ENCODE results near the gene CAMKV. TPM values are rescaled to one million over a fixed set of nuclear protein-coding genes. Genes with fewer than 3 reads are reported as not detected.

The CAMKV gene
- total and polyA plus RNA-seq, 10 of the 15 experiments (the other 5 are each of a cell fraction or from before 2014, with no cell fraction given): 0.06 to 0.20 TPM; not detected in 8

DNA sequence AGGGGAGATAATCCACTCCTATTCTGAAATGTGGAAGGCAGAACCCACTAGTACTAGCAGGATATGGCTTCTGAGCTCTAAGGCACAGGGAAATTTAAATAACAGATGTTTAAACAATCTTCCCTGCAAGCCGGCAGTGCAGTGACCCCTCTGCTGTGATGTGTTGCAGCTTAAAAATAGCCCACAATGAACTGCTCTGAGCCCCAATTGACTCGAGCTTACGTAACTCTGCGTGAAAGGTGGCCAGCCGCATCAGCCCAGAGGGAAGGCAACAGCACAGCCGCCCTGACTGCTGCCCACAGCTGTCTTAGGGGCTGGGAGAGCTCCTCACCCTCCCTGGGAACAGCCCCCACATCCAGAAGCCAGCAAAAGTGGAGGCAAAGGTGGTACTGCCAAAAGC lies 12.5 kb upstream of the CAMKV start (continued):
- no peak for TF ChIP-seq BCLAF1 (IDR thresholded peaks at IDR 0.05)
- no peak for TF ChIP-seq NR2C2 (IDR thresholded peaks at IDR 0.05; ENCODE audit: borderline replicate concordance, control insufficient read depth, insufficient read length, low read depth)

DNA sequence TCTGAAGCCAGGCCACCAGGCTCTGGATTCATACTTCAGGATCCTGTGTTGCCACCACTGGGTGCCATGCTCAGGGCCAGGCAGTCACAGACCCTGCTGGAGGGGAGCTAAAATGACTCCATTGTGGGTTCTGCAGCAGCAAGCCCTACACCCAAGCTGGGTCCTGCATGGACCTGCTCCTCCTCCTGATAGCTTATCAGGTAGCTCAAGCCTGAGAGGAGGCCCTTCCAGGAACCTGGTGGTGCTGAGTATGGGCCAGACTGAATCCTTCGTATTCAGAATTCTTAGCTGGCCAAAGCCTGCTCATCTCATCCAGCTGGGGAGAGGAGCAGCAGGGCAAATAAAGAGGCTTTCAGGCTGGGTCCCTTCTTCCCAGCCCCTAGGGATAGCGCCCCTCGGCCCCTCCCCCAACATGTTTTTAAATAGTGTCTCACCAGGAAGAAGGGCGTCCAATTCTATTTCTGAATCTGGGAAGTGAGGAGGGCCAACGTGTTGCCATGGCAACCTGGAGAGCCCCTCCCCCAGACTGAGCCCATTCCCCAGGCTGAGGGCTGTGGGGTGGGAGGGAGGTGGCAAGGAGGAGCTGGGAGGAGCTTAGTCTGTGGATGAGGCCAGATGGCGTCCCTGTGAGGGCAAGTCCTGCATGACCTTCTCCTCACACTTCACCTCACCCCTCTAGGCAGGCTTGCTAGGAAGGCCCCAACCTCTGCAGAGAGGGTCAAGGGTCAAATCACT lies 11.0 kb upstream of the CAMKV start:
- Histone ChIP-seq H3K27me3 (replicated peaks in 1 of 2; ENCODE audit: control insufficient read depth in 2 of 2, insufficient read depth in 2 of 2, low read length in 1 of 2) (peaks cover 0 to 2% of the 10 kb centered on the region in 2 experiments; a peak in 2 of 4 replicates), H3K36me3 (ENCODE audit: control insufficient read depth in 2 of 2, insufficient read depth in 2 of 2, low read length in 1 of 2) (no peaks in the 10 kb centered on the region), H3K79me2 (ENCODE audit: control insufficient read depth, insufficient read depth, low read length) (no peaks in the 10 kb centered on the region), H4K20me1 (ENCODE audit: control insufficient read depth, insufficient read depth) (no peaks in the 10 kb centered on the region), H2AFZ (ENCODE audit: control insufficient read depth, low read depth, low read length) (no peak overlapping the region), H3K9me3 (replicated peaks; ENCODE audit: control insufficient read depth, insufficient read depth, low read length) (no peaks in the 10 kb centered on the region), H3K27ac (ENCODE audit: control insufficient read depth, insufficient read depth) (no peak overlapping the region), H3K4me2 (ENCODE audit: control insufficient read depth, insufficient read depth) (no peak overlapping the region), H3K4me1 (ENCODE audit: control insufficient read depth, insufficient read depth, low read length) (no peaks in the 10 kb centered on the region), H3K4me3 (no peak overlapping the region), H3K9ac (ENCODE audit: control insufficient read depth, insufficient read depth, low read length) (no peak overlapping the region)
- ChIA-PET CTCF (no interaction called here), RAD21 (ENCODE audit: unreplicated experiment) (no interaction called here), SMC1A (ENCODE audit: uncharacterized antibody, unreplicated experiment) (interaction anchor here (0.6 kb wide), 1 partner anchor 26 kb away, joined by 3 read pairs; no protein-coding TSS in a partner anchor), POLR2A (no interaction called here)
- 19% methylated on average over 6 of the region's 6 CpGs for WGBS (ENCODE audit: insufficient coverage, insufficient replicate concordance, low lambda C conversion rate, missing lambda C conversion rate)
- FAIRE-seq (no peak), ATAC-seq (no peak), DNase-seq (ENCODE audit: low read depth, low spot score) (no peak)
- TF ChIP-seq PAX8 (IDR thresholded peaks at IDR 0.05) (no peak), USF2 (IDR thresholded peaks at IDR 0.05; ENCODE audit: borderline replicate concordance, low read depth, low read length) (no peak), RAD51 (IDR thresholded peaks at IDR 0.05) (no peak)
- BruUV-seq (replicated peaks): no TSS peak
- intact Hi-C loops (cut with micrococcal nuclease; ENCODE audit: unreplicated experiment) (no loop called here), in situ Hi-C loops (cut with MboI) (no loop called here)

All from GM12878 (cell line).